Measurements from ENCODE around the gene UBE4A.

The UBE4A gene

GRCh38 chr11:118438314-118438931 is 79.0 kb downstream of the UBE4A start:
- DNase-seq, result peak; percentile 90

- peak; percentile 52 for DNase-seq
These were observed 80.2 kb downstream of the UBE4A start for GRCh38 chr11:118439646-118440045.

GRCh38 chr11:118441770-118442275 is 82.4 kb downstream of the UBE4A start:
- DNase-seq, result no peak

GRCh38 chr11:118442301-118442700 is 82.9 kb downstream of the UBE4A start:
- no peak for DNase-seq

GRCh38 chr11:118442908-118443589 is 83.6 kb downstream of the UBE4A start:
- no peak for DNase-seq

- DNase-seq, result no peak
These were observed 84.3 kb downstream of the UBE4A start for GRCh38 chr11:118443590-118444218.

GRCh38 chr11:118447423-118447822 is 88.0 kb downstream of the UBE4A start:
- DNase-seq, result no peak

- peak; percentile 42 for DNase-seq
These were observed 88.9 kb downstream of the UBE4A start for GRCh38 chr11:118448294-118448693.
